K562 (cell line): ENCODE data around the gene EML6. TPM values are rescaled to one million over a fixed set of nuclear protein-coding genes. Genes with fewer than 3 reads are reported as not detected.

Source experiments
- BRD4 ChIP-seq: fragments of 200-600 bp; sonication (generic); IDR thresholded peaks from 2 replicates; pipeline ENCODE4 v1.6.1; 2017; ENCODE audit warnings: inconsistent platforms
- CXXC5 ChIP-seq: fragments of 250-450 bp; sonication (Bioruptor Pico); IDR thresholded peaks from 2 replicates; pipeline ENCODE4 v1.8.0; 2022; ENCODE audit warnings: inconsistent platforms, mild to moderate bottlenecking, moderate library complexity
- SP1 ChIP-seq: sonication (generic); formaldehyde crosslinking; IDR thresholded peaks from 2 replicates; pipeline ENCODE4 v1.8.1; 2022; ENCODE audit warnings: mild to moderate bottlenecking, missing genetic modification reagents
- polyA plus RNA-seq, 8 experiments: library from polyadenylated mRNA; depleted of rRNA in 4 of 8; stranded (reverse) in 5 of 8; unstranded in 3 of 8; fragments of >200 nt; fragmentation: Nextera tagmentation in 2 of 8; fragmentation: Illumina TruSeq in 1 of 8; extraction: Ambion mirVana in 2 of 8; extraction: Trizol in 1 of 8; gene quantifications; 2 replicates each; pipeline versions ENCODE4 v1.2.1 to v1.2.3, GENCODE V29; 2011 to 2014; ENCODE audit warnings: inconsistent platforms in 1 of 8, missing spikeins in 1 of 8
- total RNA-seq, 7 experiments: library from RNA; depleted of rRNA in 6 of 7; stranded (reverse); fragments of >200 nt in 6 of 7; fragmentation: Illumina TruSeq in 2 of 7; extraction: Trizol in 2 of 7; gene quantifications; 2 replicates each; pipeline versions ENCODE4 v1.2.1 to v1.2.3, GENCODE V29; 2011 to 2021; ENCODE audit warnings: low replicate concordance in 1 of 7
- TF ChIP-seq, protein P1 (sequence below): fragments of 450-650 bp; IDR thresholded peaks from 2 replicates; pipeline ENCODE4 v1.6.1; 2016; ENCODE audit warnings: low read depth

The EML6 gene
- total and polyA plus RNA-seq, 9 of the 15 experiments (the other 6 are each of a cell fraction or from before 2014, with no cell fraction given) = 0.07 to 0.56 (median 0.25) TPM

DNA sequence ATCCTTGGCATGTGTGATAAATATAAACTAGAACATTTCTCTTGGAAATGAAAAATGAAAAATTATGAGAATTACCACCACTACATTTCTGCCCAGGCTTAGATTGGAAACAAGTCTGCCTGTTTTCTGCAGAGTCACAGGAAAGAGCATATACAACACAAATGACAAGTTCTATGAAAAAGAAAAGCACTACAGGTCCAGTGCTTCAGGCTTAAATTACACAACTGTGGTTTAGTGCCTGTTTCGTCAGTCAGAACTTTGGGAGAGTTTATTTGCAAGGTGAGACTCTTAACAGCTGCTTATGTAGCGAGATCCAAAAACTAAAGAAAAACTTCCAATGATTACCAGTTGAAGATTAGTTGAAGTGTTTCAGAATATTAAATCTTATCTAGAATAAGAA, 257.9 kb downstream of the EML6 start (continued):
- TF ChIP-seq, protein P1, sequence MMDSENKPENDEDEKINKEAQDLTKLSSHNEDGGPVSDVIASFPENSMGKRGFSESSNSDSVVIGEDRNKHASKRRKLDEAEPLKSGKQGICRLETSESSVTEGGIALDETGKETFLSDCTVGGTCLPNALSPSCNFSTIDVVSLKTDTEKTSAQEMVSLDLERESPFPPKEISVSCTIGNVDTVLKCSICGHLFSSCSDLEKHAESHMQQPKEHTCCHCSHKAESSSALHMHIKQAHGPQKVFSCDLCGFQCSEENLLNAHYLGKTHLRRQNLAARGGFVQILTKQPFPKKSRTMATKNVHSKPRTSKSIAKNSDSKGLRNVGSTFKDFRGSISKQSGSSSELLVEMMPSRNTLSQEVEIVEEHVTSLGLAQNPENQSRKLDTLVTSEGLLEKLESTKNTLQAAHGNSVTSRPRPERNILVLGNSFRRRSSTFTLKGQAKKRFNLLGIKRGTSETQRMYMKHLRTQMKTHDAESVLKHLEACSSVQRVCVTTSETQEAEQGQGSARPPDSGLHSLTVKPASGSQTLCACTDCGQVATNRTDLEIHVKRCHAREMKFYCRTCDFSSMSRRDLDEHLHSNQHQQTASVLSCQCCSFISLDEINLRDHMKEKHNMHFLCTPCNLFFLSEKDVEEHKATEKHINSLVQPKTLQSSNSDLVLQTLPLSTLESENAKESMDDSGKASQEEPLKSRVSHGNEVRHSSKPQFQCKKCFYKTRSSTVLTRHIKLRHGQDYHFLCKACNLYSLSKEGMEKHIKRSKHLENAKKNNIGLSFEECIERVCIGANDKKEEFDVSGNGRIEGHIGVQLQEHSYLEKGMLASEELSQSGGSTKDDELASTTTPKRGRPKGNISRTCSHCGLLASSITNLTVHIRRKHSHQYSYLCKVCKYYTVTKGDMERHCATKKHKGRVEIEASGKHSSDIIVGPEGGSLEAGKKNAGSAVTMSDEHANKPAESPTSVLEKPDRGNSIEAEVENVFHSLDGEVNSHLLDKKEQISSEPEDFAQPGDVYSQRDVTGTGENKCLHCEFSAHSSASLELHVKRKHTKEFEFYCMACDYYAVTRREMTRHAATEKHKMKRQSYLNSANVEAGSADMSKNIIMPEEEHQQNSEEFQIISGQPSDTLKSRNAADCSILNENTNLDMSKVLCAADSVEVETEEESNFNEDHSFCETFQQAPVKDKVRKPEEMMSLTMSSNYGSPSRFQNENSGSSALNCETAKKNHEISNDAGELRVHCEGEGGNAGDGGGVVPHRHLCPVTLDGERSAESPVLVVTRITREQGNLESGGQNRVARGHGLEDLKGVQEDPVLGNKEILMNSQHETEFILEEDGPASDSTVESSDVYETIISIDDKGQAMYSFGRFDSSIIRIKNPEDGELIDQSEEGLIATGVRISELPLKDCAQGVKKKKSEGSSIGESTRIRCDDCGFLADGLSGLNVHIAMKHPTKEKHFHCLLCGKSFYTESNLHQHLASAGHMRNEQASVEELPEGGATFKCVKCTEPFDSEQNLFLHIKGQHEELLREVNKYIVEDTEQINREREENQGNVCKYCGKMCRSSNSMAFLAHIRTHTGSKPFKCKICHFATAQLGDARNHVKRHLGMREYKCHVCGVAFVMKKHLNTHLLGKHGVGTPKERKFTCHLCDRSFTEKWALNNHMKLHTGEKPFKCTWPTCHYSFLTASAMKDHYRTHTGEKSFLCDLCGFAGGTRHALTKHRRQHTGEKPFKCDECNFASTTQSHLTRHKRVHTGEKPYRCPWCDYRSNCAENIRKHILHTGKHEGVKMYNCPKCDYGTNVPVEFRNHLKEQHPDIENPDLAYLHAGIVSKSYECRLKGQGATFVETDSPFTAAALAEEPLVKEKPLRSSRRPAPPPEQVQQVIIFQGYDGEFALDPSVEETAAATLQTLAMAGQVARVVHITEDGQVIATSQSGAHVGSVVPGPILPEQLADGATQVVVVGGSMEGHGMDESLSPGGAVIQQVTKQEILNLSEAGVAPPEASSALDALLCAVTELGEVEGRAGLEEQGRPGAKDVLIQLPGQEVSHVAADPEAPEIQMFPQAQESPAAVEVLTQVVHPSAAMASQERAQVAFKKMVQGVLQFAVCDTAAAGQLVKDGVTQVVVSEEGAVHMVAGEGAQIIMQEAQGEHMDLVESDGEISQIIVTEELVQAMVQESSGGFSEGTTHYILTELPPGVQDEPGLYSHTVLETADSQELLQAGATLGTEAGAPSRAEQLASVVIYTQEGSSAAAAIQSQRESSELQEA = no peak
- TF ChIP-seq CXXC5 (CRISPR knock-in tag) (no peak), SP1 (CRISPR knock-in tag) (no peak), BRD4 (no peak)
- TF ChIP-seq, all 486 proteins: peak for 0
